ENCODE data around the gene ZNRD2. TPM values are rescaled to one million over a fixed set of nuclear protein-coding genes. Genes with fewer than 3 reads are reported as not detected.

ZNRD2 gene
- total and polyA plus RNA-seq, 2 of the 8 experiments (the other 6 are each of a cell fraction or from before 2014, with no cell fraction given) = 53.4 to 125 TPM

DNA sequence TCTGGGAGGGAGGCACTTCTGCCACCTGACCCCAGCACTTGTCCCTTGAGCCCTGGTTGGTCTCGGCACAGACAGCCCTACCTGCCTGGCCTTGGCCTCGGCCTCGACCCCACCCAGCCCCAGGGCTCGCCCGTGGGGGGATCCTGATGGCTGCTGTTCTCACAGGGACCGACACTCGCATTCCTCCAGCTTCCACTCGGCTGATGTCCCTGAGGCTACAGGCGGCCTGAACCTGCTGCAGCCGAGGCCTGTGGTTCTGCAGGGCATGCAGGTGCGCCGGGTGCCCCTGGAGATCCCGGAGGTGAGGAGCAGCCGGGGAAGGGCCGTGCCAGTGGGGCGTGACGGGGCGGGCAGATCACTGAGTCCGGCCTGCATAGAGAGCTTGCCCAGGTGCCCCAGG lies 50.4 kb downstream of the ZNRD2 start:
- Histone ChIP-seq H3K79me1 (ENCODE audit: low read depth, low read length) (peaks cover 16% of the 10 kb centered on the region), H3K27ac (ENCODE audit: low read depth, low read length) (no peak overlapping the region), H3K9ac (replicated peaks in 1 of 4; ENCODE audit: extremely low read depth in 1 of 4, low read depth in 3 of 4, low read length in 3 of 4) (no peak overlapping the region), H3K18ac (ENCODE audit: extremely low read depth, low read length) (no peak overlapping the region), H3K36me3 (ENCODE audit: control insufficient read depth in 2 of 4, insufficient read depth in 4 of 4, low read length in 3 of 4) (peaks cover 7 to 53% (median 23%) of the 10 kb centered on the region in 4 experiments; a peak in 7 of 8 replicates), H2BK12ac (ENCODE audit: low read depth, low read length) (no peak overlapping the region), H3K27me3 (replicated peaks in 1 of 4; ENCODE audit: control insufficient read depth in 3 of 4, extremely low read depth in 1 of 4, insufficient read depth in 3 of 4, low read length in 3 of 4) (no peaks in the 10 kb centered on the region), H3K9me3 (ENCODE audit: insufficient read depth in 2 of 2, low read depth in 1 of 2, low read length in 1 of 2) (no peaks in the 10 kb centered on the region), H2AFZ (ENCODE audit: low read length) (no peak overlapping the region), H3K4ac (replicated peaks; ENCODE audit: insufficient read length, low read depth, low read length) (no peak overlapping the region), H3K56ac (replicated peaks; ENCODE audit: insufficient read length, low read depth, low read length) (no peak overlapping the region), H3K79me2 (ENCODE audit: control insufficient read depth in 1 of 2, insufficient read depth in 2 of 2, low read length in 2 of 2) (peaks cover 6 to 16% of the 10 kb centered on the region in 2 experiments), H3K4me3 (ENCODE audit: extremely low read depth in 1 of 4, insufficient read depth in 2 of 4, low read depth in 3 of 4, low read length in 4 of 4) (no peak overlapping the region), H4K20me1 (replicated peaks in 1 of 2; ENCODE audit: control insufficient read depth in 1 of 2, insufficient read depth in 2 of 2, low read length in 2 of 2) (peaks cover 5 to 45% of the 10 kb centered on the region in 2 experiments), H3K23ac (ENCODE audit: insufficient read length) (no peak overlapping the region), H4K8ac (ENCODE audit: extremely low read depth, insufficient read depth, low read length) (no peak overlapping the region), H3K4me2 (ENCODE audit: insufficient read depth in 1 of 2, low read depth in 2 of 2, low read length in 2 of 2) (no peak overlapping the region), H2BK5ac (ENCODE audit: low read depth, low read length) (no peak overlapping the region), H3K23me2 (ENCODE audit: low read depth, low read length) (peaks cover 4% of the 10 kb centered on the region; the same call in 1 of the 2 replicates), H2BK15ac (ENCODE audit: low read length) (no peak overlapping the region), H4K5ac (ENCODE audit: insufficient read length, low read depth, low read length) (no peak overlapping the region), H4K91ac (replicated peaks; ENCODE audit: insufficient read length, low read length) (no peak overlapping the region), H2BK20ac (ENCODE audit: low read length) (no peak overlapping the region), H3K14ac (ENCODE audit: insufficient read length) (no peak overlapping the region), H3K4me1 (replicated peaks in 1 of 4; ENCODE audit: control insufficient read depth in 3 of 4, insufficient read depth in 4 of 4, low read length in 3 of 4) (peaks cover 0 to 9% (median 3%) of the 10 kb centered on the region in 4 experiments; a peak in 2 of 7 replicates), H2AK5ac (ENCODE audit: low read depth, low read length) (no peak overlapping the region), H2BK120ac (replicated peaks; ENCODE audit: low read depth, low read length) (no peak overlapping the region)
- DNase-seq (ENCODE audit: low read depth in 1 of 2, low spot score in 2 of 2) = no peak
- WGBS, 2 experiments (ENCODE audit: extremely low coverage in 1 of 2, insufficient coverage in 1 of 2, insufficient read length in 1 of 2, insufficient replicate concordance in 2 of 2, low coverage in 1 of 2, low lambda C conversion rate in 2 of 2, missing lambda C conversion rate in 1 of 2) = 92% methylated on average over 19 of the region's 19 CpGs; no CpG with 5 or more reads in 1 of the 2 experiments
- CTCF ChIA-PET (ENCODE audit: partially characterized antibody) = interaction anchor here (0.5 to 2.1 kb wide), 2 partner anchors 27 to 91 kb away, joined by 3 to 8 read pairs; no protein-coding TSS in a partner anchor
- POLR2A ChIA-PET (ENCODE audit: partially characterized antibody) = interaction anchor here (1.0 to 5.7 kb wide), 3 partner anchors 17 to 122 kb away, joined by 3 to 38 read pairs (median 4); partner anchors contain the start of genes MALAT1 and SIPA1
- TF ChIP-seq BCL11A (IDR thresholded peaks at IDR 0.05; ENCODE audit: low read depth in 2 of 2, low read length in 2 of 2) (no peak), PHF8 (conservative IDR thresholded peaks at IDR 0.05; ENCODE audit: low read depth, low read length) (no peak), SIN3A (conservative IDR thresholded peaks at IDR 0.05 in 1 of 2, IDR thresholded peaks at IDR 0.05 in 1 of 2; ENCODE audit: low read depth in 1 of 2, low read length in 2 of 2) (no peak), NRF1 (IDR thresholded peaks at IDR 0.05; ENCODE audit: low read depth, low read length) (no peak), CBX8 (IDR thresholded peaks at IDR 0.05; ENCODE audit: borderline replicate concordance, low read depth, low read length) (no peak), EGR1 (IDR thresholded peaks at IDR 0.05; ENCODE audit: borderline replicate concordance, low read depth, low read length) (no peak), JUN (IDR thresholded peaks at IDR 0.05; ENCODE audit: low read depth, low read length) (no peak), BRCA1 (IDR thresholded peaks at IDR 0.05; ENCODE audit: low read depth, low read length) (no peak), HDAC6 (IDR thresholded peaks at IDR 0.05; ENCODE audit: low read depth, low read length) (no peak)
- FAIRE-seq = no peak
